PC-3 (cell line): ENCODE results near the gene TMEM184A.

Experiments
- CTCF ChIP-seq: fragments of 300-600 bp; sonication (generic); conservative IDR thresholded peaks from 2 replicates; pipeline ENCODE4 v1.5.1; 2017; ENCODE audit warnings: antibody characterized with exemption, low read depth, mild to moderate bottlenecking, low read length
- EZH2 ChIP-seq: fragments of 300-600 bp; sonication (generic); IDR thresholded peaks from one replicate; pipeline ENCODE4 v1.6.1; 2017; ENCODE audit warnings: antibody characterized with exemption, mild to moderate bottlenecking, low read length; ENCODE audit not compliant: unreplicated experiment
- EZH2phosphoT487 ChIP-seq: fragments of 300-600 bp; sonication (generic); IDR thresholded peaks from 2 replicates; pipeline ENCODE4 v1.6.1; 2018; ENCODE audit warnings: mild to moderate bottlenecking, antibody characterized with exemption, low read length, borderline replicate concordance

DNA sequence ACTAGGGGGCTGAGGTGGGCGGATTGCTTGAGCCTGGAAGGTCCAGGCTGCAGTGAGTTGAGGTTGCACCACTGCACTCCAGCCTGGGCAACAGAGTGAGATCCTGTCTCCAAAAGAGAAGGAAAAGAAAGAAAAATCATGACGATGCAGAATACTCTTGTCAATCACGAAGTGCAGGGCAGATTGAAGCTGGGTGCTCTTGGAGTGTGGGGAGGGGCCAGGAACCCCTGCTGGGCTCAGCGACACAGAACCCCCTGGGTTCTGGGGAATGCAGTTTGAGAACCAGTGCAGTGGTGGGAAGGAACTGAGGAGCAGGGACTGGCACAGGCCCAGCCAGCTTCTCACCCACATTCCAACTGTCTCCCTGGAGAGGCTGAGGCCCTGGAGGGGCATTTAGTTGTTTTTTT, 41.0 kb downstream of the TMEM184A start:
- TF ChIP-seq CTCF: no peak
- no peak for TF ChIP-seq EZH2
- TF ChIP-seq EZH2phosphoT487: no peak
